Prostate gland (tissue), 2 donors: ENCODE results near the gene GAGE12E.
"Not testable (repeated sequence)": the region's sequence is repeated elsewhere in the genome, so short reads cannot be mapped to it uniquely, and the experiment has no call there.

Experiments
- CTCF ChIP-seq, 4 experiments: fragments of 200-600 bp in 2 of 4; fragments of 450-650 bp in 2 of 4; sonication (generic) in 2 of 4; IDR thresholded peaks; 1 replicate in 3 of 4; 2 replicates in 1 of 4; pipeline ENCODE4 v1.5.1; 2016 to 2019; ENCODE audit warnings: antibody characterized with exemption in 4 of 4, mild to moderate bottlenecking in 2 of 4, moderate library complexity in 2 of 4
- POLR2A ChIP-seq: fragments of 450-650 bp; IDR thresholded peaks from one replicate; pipeline ENCODE4 v1.6.1; 2016; ENCODE audit warnings: antibody characterized with exemption, mild to moderate bottlenecking
- POLR2AphosphoS5 ChIP-seq: sonication (generic); formaldehyde crosslinking; IDR thresholded peaks from one replicate; pipeline ENCODE4 v1.6.1; 2017; ENCODE audit warnings: antibody characterized with exemption

DNA sequence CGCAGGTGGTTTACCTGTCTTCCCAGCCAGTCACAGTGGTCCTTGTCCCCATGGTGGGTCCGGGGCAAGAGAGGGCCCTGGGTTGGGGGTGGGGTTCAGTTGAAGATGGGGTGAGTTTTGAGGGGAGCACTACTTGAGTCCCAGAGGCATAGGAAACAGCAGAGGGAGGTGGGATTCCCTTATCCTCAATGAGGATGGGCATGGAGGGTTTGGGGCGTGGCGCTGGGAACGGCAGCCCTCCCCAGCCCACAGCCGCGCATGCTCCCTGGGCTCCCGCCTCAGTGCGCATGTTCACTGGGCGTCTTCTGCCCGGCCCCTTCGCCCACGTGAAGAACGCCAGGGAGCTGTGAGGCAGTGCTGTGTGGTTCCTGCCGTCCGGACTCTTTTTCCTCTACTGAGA, 38.1 kb downstream of the GAGE12E start, which contains the start of gene GAGE2A:
- TF ChIP-seq CTCF (IDR thresholded peaks at IDR 0.05); POLR2A; POLR2AphosphoS5: not testable (repeated sequence)
